Measurements from ENCODE around the gene C1QTNF8. TPM values are rescaled to one million over a fixed set of nuclear protein-coding genes. Genes with fewer than 3 reads are reported as not detected.

Gene C1QTNF8
- polyA plus RNA-seq, 1 donor (not counting 4 experiments of a cell fraction or from before 2014, with no cell fraction given) = not detected

- H3K9ac ChIP-seq (ENCODE audit: control insufficient read depth, extremely low read depth, insufficient read depth, low read length) = no peak overlapping the region
- H3K36me3 ChIP-seq (ENCODE audit: control insufficient read depth in 2 of 2, extremely low read depth in 1 of 2, insufficient read depth in 2 of 2, low read length in 2 of 2) = no peaks in the 10 kb centered on the region
- DNase-seq (ENCODE audit: low read depth, low spot score) = no peak
- no peaks in the 10 kb centered on the region for H3K79me2 ChIP-seq (ENCODE audit: control insufficient read depth, insufficient read depth, low read length)
- H3K4me2 ChIP-seq (ENCODE audit: control insufficient read depth, extremely low read depth, insufficient read depth, low read depth, low read length) = no peak overlapping the region
- dilution Hi-C loops (cut with MboI; ENCODE audit: extremely low pct_ligation_motif_present, low sequenced_read_pairs) = no loop called here
- H3K4me1 ChIP-seq (ENCODE audit: control insufficient read depth, extremely low read depth, insufficient read depth, low read length) = no peaks in the 10 kb centered on the region
- no peaks in the 10 kb centered on the region for H3K27me3 ChIP-seq (ENCODE audit: control insufficient read depth, extremely low read depth, insufficient read depth, low read length)
- no peaks in the 10 kb centered on the region for H4K20me1 ChIP-seq (ENCODE audit: control insufficient read depth, extremely low read depth, insufficient read depth, low read length)
- TF ChIP-seq EZH2 (IDR thresholded peaks at IDR 0.05; ENCODE audit: low read length) = no peak
- TF ChIP-seq, protein P1, sequence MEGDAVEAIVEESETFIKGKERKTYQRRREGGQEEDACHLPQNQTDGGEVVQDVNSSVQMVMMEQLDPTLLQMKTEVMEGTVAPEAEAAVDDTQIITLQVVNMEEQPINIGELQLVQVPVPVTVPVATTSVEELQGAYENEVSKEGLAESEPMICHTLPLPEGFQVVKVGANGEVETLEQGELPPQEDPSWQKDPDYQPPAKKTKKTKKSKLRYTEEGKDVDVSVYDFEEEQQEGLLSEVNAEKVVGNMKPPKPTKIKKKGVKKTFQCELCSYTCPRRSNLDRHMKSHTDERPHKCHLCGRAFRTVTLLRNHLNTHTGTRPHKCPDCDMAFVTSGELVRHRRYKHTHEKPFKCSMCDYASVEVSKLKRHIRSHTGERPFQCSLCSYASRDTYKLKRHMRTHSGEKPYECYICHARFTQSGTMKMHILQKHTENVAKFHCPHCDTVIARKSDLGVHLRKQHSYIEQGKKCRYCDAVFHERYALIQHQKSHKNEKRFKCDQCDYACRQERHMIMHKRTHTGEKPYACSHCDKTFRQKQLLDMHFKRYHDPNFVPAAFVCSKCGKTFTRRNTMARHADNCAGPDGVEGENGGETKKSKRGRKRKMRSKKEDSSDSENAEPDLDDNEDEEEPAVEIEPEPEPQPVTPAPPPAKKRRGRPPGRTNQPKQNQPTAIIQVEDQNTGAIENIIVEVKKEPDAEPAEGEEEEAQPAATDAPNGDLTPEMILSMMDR (optimal IDR thresholded peaks at IDR 0.05 in 1 of 3, IDR thresholded peaks at IDR 0.05 in 1 of 3, conservative IDR thresholded peaks at IDR 0.05 in 1 of 3; ENCODE audit: extremely low read depth in 1 of 3, insufficient read depth in 2 of 3, low read length in 3 of 3) = no peak
- no peak overlapping the region for H2AFZ ChIP-seq (ENCODE audit: control insufficient read depth, low read length)
- no peak overlapping the region for H3K27ac ChIP-seq (ENCODE audit: control insufficient read depth, insufficient read depth, low read length)
- FAIRE-seq = no peak
- no peak overlapping the region for H3K4me3 ChIP-seq (ENCODE audit: control insufficient read depth in 2 of 3, extremely low read depth in 1 of 3, insufficient read depth in 2 of 3, low read depth in 1 of 3, low read length in 3 of 3)
- no peaks in the 10 kb centered on the region for H3K9me1 ChIP-seq (ENCODE audit: control insufficient read depth, extremely low read depth, insufficient read depth, low read length)
- H3K9me3 ChIP-seq (ENCODE audit: control insufficient read depth, low read depth, low read length) = no peaks in the 10 kb centered on the region
Measured at GRCh38 chr16:1137604-1138003, 41.6 kb upstream of the C1QTNF8 start.

DNA sequence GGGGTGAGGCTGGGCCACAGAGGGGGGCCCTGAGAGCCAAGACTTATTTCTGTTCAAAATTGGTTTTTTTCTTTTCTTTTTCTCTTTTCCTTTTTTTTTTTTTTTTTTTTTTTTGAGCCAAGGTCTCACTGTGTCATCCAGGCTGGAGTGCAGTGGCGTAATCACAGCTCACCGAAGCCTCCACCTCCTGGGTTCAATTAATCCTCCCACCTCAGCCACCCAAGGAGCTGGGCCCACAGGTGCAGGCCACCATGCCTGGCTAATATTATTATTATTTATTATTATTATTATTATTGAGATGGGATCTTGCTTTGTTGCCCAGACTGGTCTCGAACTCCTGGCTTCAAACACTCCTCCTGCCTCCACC, 39.4 kb upstream of the C1QTNF8 start:
- FAIRE-seq (no peak), DNase-seq (ENCODE audit: low read depth, low spot score) (no peak)
- Histone ChIP-seq H3K4me2 (ENCODE audit: control insufficient read depth, extremely low read depth, insufficient read depth, low read depth, low read length) (no peak overlapping the region), H3K9ac (ENCODE audit: control insufficient read depth, extremely low read depth, insufficient read depth, low read length) (no peak overlapping the region), H2AFZ (ENCODE audit: control insufficient read depth, low read length) (no peak overlapping the region), H3K4me1 (ENCODE audit: control insufficient read depth, extremely low read depth, insufficient read depth, low read length) (no peaks in the 10 kb centered on the region), H3K79me2 (ENCODE audit: control insufficient read depth, insufficient read depth, low read length) (no peaks in the 10 kb centered on the region), H3K9me3 (ENCODE audit: control insufficient read depth, low read depth, low read length) (no peaks in the 10 kb centered on the region), H3K36me3 (ENCODE audit: control insufficient read depth in 2 of 2, extremely low read depth in 1 of 2, insufficient read depth in 2 of 2, low read length in 2 of 2) (no peaks in the 10 kb centered on the region), H3K27me3 (ENCODE audit: control insufficient read depth, extremely low read depth, insufficient read depth, low read length) (no peaks in the 10 kb centered on the region), H3K27ac (ENCODE audit: control insufficient read depth, insufficient read depth, low read length) (no peak overlapping the region), H3K4me3 (ENCODE audit: control insufficient read depth in 2 of 3, extremely low read depth in 1 of 3, insufficient read depth in 2 of 3, low read depth in 1 of 3, low read length in 3 of 3) (no peak overlapping the region), H4K20me1 (ENCODE audit: control insufficient read depth, extremely low read depth, insufficient read depth, low read length) (no peaks in the 10 kb centered on the region), H3K9me1 (ENCODE audit: control insufficient read depth, extremely low read depth, insufficient read depth, low read length) (no peaks in the 10 kb centered on the region)
- TF ChIP-seq, protein P1 (optimal IDR thresholded peaks at IDR 0.05 in 1 of 3, IDR thresholded peaks at IDR 0.05 in 1 of 3, conservative IDR thresholded peaks at IDR 0.05 in 1 of 3; ENCODE audit: extremely low read depth in 1 of 3, insufficient read depth in 2 of 3, low read length in 3 of 3) = no peak
- TF ChIP-seq EZH2 (IDR thresholded peaks at IDR 0.05; ENCODE audit: low read length) = no peak
- dilution Hi-C loops (cut with MboI; ENCODE audit: extremely low pct_ligation_motif_present, low sequenced_read_pairs) = no loop called here
